HG03558 (cell line): ENCODE results near the gene TRAP1.
"Not testable (repeated sequence)": the region's sequence is repeated elsewhere in the genome, so short reads cannot be mapped to it uniquely, and the experiment has no call there.

ENCODE experiments used
- ATAC-seq: cut with Tn5 transposase; IDR thresholded peaks from one replicate; pipeline ENCODE4 v1.9.1; 2021; ENCODE audit warnings: moderate number of reproducible peaks; ENCODE audit not compliant: unreplicated experiment; ENCODE audit errors: extremely low read depth

The TRAP1 gene

DNA sequence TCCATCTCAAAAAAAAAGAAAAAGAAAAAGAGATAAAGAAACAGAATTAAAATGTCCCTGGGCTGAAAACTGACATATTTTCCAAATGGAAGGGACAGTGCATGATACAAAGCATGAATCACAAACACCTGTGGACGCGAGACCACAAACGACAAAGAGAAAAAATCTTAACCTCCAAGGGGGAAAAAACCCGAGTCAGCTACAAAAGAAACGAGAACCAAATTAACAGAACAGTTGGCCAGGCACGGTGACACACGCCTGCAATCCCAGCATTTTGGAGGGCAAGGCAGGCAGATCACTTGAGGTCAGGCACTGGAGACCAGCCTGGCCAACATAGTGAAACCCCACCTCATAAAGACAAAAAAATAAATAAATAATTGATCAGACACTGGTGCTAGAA is 1.9 kb downstream of the TRAP1 start:
- no peak for ATAC-seq

GRCh38 chr16:3714378-3714777 is 2.9 kb downstream of the TRAP1 start:
- ATAC-seq, result not testable (repeated sequence)

- no peak for ATAC-seq
Measured at GRCh38 chr16:3713587-3714242, 3.6 kb downstream of the TRAP1 start.

DNA sequence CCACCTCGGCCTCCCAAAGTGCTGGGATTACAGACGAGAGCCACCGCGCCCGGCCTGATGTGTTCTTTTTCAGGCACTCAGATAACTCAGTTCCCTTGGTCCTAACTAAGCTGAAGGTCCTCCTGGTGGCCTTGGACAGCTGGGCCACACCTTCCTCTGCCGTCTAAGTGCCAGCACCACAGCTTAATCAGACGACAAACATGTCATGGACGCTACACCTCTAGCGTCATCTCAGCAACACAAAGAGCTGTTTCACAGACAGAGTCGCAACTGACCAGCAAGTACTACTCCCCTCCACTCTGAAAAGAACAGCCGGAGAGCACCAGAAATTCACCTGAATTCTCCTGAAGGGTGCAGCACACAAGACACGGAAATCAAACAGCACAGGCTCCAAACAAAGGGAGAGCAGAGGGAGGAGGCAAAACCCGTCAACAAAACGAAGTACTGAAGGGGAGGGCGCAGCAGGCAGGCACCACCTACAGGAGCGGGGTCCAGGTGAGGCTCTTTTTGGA is 4.4 kb downstream of the TRAP1 start:
- ATAC-seq, result no peak

GRCh38 chr16:3706253-3707012 is 10.9 kb downstream of the TRAP1 start:
- ATAC-seq, result no peak

DNA sequence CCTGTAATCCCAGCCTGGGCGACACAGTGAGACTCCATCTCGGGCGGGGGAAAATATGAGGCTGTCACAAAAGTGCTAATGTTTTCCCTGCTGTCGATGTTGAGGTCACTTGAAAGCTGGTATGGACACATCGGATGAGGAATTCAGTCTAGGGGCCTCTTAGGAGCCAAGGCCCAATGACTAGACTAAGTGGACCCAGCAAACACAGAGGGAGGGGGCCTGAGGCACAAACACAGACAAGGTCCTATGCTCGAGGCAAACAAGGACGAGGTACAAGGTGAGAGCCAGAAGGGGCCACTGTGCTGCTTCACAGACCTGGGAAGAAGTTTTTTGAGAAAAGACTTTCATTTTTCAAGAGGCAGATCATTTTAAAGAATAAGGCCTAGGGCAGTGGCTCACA is 15.2 kb downstream of the TRAP1 start:
- no peak for ATAC-seq

- ATAC-seq, result no peak
Measured at GRCh38 chr16:3701531-3701930, 15.8 kb downstream of the TRAP1 start.

- ATAC-seq, result no peak
Measured at GRCh38 chr16:3698941-3699340, 18.4 kb downstream of the TRAP1 start.

DNA sequence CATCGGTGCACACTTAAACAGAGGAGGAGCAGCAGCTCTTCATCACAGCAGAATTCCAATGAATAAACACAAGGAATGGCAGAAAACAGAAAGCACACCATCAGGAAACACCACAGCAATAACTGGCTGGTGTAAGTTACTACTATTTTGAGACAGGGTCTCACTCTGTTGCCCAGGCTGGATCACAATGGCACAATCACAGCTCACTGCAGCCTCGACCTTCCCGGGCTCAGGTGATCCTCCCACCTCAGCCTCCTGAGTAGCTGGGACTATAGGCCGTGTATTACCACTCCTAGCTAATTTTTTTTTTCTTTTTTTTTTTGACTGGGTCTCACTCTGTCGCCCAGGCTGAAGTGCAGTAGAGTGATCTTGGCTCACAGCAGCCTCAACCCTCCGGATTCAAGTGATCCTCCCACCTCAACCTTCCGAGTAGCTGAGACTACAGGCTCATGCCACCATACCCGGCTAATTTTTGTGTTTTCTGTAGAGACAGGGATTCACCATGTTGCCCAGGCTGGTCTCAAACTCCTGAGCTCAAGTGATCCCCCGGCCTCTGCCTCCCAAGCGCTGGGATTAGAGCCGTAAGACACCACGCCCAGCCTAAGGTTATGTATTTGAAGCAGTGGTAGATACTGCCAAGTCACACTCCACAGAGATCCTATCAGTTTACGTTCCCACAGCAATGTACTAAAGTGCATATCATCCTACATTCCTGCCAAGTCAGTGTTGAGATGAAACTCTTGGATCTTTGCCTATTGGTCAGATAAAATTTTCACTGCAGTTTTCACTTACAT is 20.7 kb downstream of the TRAP1 start:
- no peak for ATAC-seq

- no peak for ATAC-seq
Measured at GRCh38 chr16:3695610-3696369, 21.5 kb downstream of the TRAP1 start.

- ATAC-seq, result no peak
Measured at GRCh38 chr16:3694051-3694450, 23.3 kb downstream of the TRAP1 start.

- ATAC-seq, result no peak
Measured at GRCh38 chr16:3691761-3692160, 25.6 kb downstream of the TRAP1 start.

GRCh38 chr16:3690980-3691720 is 26.2 kb downstream of the TRAP1 start:
- ATAC-seq, result no peak

- no peak for ATAC-seq
Measured at GRCh38 chr16:3690470-3690928, 26.8 kb downstream of the TRAP1 start.

GRCh38 chr16:3689731-3690130 is 27.6 kb downstream of the TRAP1 start:
- ATAC-seq, result no peak

GRCh38 chr16:3687792-3688191 is 29.5 kb downstream of the TRAP1 start:
- no peak for ATAC-seq

DNA sequence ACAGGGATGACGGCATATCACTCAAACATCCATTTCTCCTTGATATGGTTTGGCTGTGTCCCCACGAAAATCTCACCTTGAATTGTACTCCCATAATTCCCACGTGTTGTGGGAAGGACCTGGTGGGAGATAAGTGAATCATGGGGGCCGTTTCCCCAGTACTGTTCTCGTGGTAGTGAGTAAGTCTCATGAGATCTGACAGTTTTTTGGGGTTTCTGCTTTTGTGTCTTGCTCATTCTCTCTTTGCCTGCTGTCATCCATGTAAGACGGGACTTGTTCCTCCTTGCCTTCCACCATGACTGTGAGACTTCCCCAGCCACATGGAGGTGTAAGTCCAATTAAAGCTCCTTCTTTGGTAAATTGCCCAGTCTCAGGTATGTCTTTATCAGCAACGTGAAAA is 30.3 kb downstream of the TRAP1 start:
- no peak for ATAC-seq

GRCh38 chr16:3681206-3681605 is 36.1 kb downstream of the TRAP1 start:
- ATAC-seq, result no peak

DNA sequence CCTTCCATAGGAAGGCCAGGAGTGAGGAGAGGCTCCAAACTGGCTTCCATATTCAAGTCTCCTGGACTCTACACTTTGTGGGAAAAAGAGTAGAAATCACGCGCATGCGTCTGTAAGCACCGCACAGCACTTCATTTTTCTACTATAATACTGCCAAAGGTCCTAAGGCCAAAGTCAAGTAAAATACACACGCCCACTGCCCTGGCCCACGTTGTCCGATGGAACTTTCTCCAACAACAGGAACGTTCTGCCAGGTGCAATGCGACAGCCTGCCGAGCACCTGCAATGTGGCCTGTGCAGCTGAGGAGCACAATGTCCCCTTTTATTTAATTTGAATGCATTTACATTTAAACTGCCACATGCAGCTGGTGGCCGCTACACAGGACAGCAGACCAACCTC is 39.3 kb downstream of the TRAP1 start:
- ATAC-seq, result no peak
